Left renal cortex interstitium (tissue), 4 donors: Measurements from ENCODE around the gene ARMC12. TPM values are rescaled to one million over a fixed set of nuclear protein-coding genes. Genes with fewer than 3 reads are reported as not detected.

ENCODE experiments used
- DNase-seq, 4 donors: peaks; one replicate each; pipeline ENCODE4 v3.0.0-alpha.2; 2013; ENCODE audit warnings: low read depth in 4 of 4, low spot score in 2 of 4, missing footprints in 1 of 4
- polyA plus RNA-seq, 4 donors: library from polyadenylated mRNA; unstranded; fragments of 120-200 nt; gene quantifications; one replicate each; pipeline ENCODE4 v1.2.1, GENCODE V29; 2013; ENCODE audit not compliant: insufficient read length in 4 of 4

The ARMC12 gene
- polyA plus RNA-seq, 4 donors: 0.56 to 1.7 (median 1.1) TPM

GRCh38 chr6:35774116-35774794 lies 37.4 kb downstream of the ARMC12 start:
- no peak for DNase-seq

DNA sequence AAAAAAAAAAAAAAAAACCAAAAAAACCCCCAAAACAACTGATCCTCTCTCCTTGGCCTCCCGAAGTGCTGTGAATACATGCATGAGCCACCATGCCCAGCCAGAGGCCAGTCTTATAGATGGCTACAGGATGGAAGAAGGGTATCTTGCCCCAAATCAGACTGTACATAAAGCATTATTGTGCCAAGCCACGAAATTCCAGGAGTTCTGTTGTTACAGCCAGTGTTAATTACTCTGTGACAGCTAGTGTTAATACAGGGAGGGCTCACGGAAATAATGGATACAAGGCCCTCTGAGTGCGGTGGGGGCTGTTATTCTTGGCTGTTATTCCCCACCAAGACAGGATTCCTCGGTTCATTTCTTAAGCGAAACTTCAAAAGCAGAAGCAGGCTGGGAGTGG lies 38.2 kb downstream of the ARMC12 start:
- no peak for DNase-seq

- DNase-seq: no peak
Observed at GRCh38 chr6:35776364-35777215, 39.8 kb downstream of the ARMC12 start, which contains the start of gene CLPSL2. CLPSL2 (plus strand) TSS chr6:35776598; CDS start chr6:35776619, 21 bp downstream.

DNA sequence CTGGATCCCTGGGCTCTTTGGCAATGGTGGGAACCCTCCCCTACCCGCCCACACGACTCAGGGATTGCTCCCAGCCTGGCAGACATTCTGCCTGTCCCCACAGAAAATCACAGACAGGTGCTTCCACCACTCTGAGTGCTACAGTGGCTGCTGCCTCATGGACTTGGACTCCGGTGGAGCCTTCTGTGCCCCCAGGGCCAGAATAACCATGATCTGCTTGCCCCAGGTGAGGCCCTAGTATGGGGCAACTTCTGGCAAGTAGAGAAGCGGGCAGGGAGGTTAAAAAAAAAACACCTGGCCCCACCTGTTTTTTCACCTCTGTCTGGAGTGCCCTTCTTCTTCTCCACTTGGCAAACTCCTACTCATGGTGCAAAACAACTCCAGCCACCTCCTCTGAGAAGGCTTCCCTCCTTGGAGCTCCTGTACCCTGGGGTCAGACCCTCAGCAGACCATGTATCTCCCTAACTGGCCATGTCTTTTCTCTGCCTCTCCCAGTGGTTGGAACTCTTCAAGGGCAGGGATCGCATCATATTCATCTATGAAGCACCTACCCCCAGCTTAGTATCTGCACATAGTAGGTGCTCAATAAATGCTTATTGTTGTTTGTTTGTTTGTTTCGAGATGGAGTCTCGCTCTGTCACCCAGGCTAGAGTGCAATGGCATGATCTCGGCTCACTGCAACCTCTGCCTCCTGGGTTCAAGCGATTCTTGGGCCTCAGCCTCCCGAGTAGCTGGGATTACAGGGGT lies 40.7 kb downstream of the ARMC12 start:
- no peak for DNase-seq

GRCh38 chr6:35778437-35778836 lies 41.6 kb downstream of the ARMC12 start:
- no peak for DNase-seq

GRCh38 chr6:35780719-35781118 lies 43.9 kb downstream of the ARMC12 start, which contains the start of gene CLPSL1:
CLPSL1 (plus strand) TSS chr6:35781019; CDS start chr6:35781111, 92 bp downstream.
- no peak for DNase-seq

DNA sequence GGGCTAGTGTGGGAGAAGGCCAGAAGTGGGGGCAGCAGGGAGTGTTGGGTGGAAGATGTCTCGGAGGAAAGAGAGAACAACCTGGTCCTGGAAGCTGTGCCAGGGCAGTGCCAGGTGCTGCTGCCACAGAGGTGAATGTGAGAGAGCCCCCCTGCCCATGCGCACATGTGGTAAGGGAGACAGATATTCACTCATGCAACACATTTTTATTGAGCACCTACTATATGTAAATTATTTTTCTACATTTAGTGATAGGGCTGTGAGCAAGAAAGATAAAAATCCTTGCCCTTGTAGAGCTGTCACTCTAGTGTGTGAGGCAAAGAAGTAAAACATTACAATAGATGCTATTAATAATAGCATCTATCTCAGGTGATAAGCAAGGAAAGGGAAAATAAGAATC lies 44.5 kb downstream of the ARMC12 start:
- DNase-seq: no peak

DNA sequence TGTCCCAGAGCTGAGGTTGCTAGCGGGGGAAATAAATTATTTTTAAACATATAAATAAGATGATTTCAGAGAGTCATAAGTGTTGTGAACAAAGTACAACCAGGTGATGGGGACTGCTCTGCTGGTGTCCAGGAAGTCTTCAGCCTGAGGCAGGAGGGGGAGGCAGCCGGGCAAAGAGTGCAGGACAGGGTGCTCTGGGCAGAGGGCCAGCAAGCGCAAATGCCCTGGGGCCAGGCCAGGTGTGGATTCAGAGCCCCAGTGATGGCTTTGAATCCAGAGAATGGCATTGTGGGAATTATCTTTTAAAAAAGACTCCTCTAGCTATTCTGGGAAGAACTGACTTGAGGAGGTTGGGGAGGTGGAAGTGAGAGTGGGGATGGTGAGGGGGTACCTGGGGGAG lies 45.6 kb downstream of the ARMC12 start:
- no peak for DNase-seq

- DNase-seq: no peak
Observed at GRCh38 chr6:35784200-35784599, 47.4 kb downstream of the ARMC12 start.

- DNase-seq: no peak
Observed at GRCh38 chr6:35786272-35786671, 49.4 kb downstream of the ARMC12 start.

- DNase-seq: peak in 1 of 4 donors; percentile 38
Observed at GRCh38 chr6:35786810-35787209, 50.0 kb downstream of the ARMC12 start.

DNA sequence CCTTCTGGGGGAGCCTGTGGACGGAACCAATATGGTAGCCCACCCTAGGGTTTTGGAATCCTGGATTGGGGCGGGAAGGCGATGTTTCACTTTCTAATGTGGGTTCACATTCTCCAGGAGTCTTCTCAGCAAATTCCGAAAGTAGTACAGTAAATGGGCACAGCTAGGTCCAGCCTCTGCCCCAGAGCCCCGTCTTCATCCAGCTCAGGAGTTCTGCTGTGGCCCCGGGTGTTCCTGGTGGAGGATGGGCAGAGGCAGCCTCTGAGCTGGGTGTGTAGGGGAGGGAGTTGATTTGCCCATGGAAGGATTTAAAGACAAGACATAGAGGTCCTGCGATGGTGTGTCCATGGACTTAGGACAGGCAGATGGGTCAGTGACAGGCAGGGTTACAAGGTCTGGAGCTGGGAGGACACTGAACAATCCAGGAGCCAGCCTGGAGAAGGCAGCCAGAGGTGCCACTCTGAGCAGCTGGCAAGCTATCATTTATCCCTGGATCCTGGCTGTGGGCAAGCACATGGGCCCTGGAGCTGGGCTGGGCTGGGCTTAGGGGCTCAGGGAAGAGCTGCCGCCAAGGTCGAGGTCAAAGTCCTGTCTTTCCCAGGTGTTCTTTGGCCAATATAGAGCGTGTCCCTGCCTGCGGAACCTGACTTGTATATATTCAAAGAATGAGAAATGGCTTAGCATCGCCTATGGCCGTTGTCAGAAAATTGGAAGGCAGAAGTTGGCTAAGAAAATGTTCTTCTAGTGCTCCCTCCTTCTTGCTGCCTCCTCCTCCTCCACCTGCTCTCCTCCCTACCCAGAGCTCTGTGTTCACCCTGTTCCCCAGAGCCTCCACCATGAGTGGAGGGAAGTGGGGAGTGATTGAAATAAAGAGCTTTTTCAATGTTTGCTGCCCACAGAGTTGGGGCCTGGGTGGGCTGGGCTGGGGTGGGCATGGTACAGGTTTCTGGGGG lies 50.7 kb downstream of the ARMC12 start:
- DNase-seq: no peak

GRCh38 chr6:35788423-35788982 lies 51.7 kb downstream of the ARMC12 start:
- DNase-seq: no peak

- no peak for DNase-seq
Observed at GRCh38 chr6:35790683-35791082, 53.9 kb downstream of the ARMC12 start.

GRCh38 chr6:35794536-35795452 lies 58.0 kb downstream of the ARMC12 start:
- no peak for DNase-seq

DNA sequence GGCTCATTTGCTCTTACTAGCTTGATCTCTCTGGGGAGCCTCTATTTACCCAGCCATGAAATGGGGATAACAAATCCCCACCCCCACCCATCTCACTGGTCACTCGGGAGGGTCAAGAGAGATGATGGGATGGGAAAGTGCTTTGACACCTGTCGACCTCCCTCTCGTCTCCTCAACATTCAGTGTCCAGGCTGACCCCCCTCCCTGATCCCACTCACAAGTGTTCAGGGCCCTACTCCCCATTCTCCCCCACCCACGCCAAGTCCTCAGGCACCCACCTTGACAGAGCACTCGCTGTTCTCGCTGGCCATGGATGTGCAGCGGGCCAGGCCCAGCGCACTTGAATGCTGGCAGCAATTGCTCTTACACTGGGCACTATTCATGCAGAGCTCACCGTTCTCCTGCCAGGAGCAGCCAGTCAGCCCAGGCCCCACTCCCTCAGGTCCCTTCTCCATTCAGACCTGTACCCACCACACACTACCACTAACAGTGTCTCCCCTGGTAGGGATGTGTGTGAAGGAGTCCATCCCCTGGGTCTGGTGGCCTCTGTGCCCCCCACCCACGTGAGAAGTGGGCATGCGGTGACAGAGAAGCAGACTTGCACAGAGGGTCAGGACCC lies 58.7 kb downstream of the ARMC12 start:
- DNase-seq: no peak

DNA sequence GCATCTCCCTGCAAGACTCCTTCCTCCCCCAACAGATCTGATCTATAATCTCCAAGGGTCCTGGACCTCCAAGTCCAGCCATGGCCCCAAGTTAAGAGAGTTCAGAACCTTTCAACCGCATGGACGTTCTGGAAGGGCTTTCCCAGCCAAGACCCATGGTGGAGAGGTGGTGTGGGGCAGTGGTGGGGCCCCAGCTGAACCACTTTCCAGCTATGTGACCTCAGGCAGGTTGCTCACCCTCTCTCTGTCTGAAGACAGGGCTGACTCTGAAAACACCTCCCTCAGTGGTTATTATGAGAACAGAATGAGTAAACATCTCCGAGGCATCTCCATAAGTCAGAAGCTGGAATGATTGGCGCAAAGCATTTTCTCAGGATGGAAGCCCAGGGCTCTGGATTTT lies 59.4 kb downstream of the ARMC12 start:
- DNase-seq: no peak

- no peak for DNase-seq
Observed at GRCh38 chr6:35797837-35798526, 61.1 kb downstream of the ARMC12 start.
